Measurements from ENCODE around the gene ALDH3B1.

ALDH3B1 gene

GRCh38 chr11:68074584-68075352 is 64.6 kb downstream of the ALDH3B1 start:
- H3K9me3 Mint-ChIP-seq, result no peaks in the 10 kb centered on the region
- no peaks in the 10 kb centered on the region for H3K27me3 Mint-ChIP-seq
- H3K4me1 Mint-ChIP-seq (ENCODE audit: low read depth), result no peaks in the 10 kb centered on the region
- H3K27ac Mint-ChIP-seq, result no peak overlapping the region
- no peak overlapping the region for H3K4me3 Mint-ChIP-seq
- DNase-seq, result no peak
- H3K36me3 Mint-ChIP-seq (ENCODE audit: low read depth), result peaks cover 22% of the 10 kb centered on the region

GRCh38 chr11:68076371-68077042 is 66.4 kb downstream of the ALDH3B1 start:
- no peaks in the 10 kb centered on the region for H3K27me3 Mint-ChIP-seq
- DNase-seq, result no peak
- H3K9me3 Mint-ChIP-seq, result no peaks in the 10 kb centered on the region
- no peak overlapping the region for H3K27ac Mint-ChIP-seq
- H3K4me3 Mint-ChIP-seq, result no peak overlapping the region
- H3K36me3 Mint-ChIP-seq (ENCODE audit: low read depth), result peaks cover 12% of the 10 kb centered on the region
- no peaks in the 10 kb centered on the region for H3K4me1 Mint-ChIP-seq (ENCODE audit: low read depth)

GRCh38 chr11:68077617-68078582 is 67.8 kb downstream of the ALDH3B1 start:
- peaks cover 10% of the 10 kb centered on the region for H3K36me3 Mint-ChIP-seq (ENCODE audit: low read depth)
- no peaks in the 10 kb centered on the region for H3K4me1 Mint-ChIP-seq (ENCODE audit: low read depth)
- H3K9me3 Mint-ChIP-seq, result no peaks in the 10 kb centered on the region
- no peak for DNase-seq
- H3K27ac Mint-ChIP-seq, result no peak overlapping the region
- no peaks in the 10 kb centered on the region for H3K27me3 Mint-ChIP-seq
- no peak overlapping the region for H3K4me3 Mint-ChIP-seq

All from activated T-cell treated with anti-CD3 and anti-CD28 coated beads, Interleukin-2, amount 50 U/mL, for 24 hours (primary cell).